Testis (tissue), 2 donors: ENCODE measurements around the gene HS2ST1.

Experiments
- POLR2A ChIP-seq: fragments of 450-650 bp; IDR thresholded peaks from one replicate; pipeline ENCODE4 v1.6.1; 2017; ENCODE audit warnings: antibody characterized with exemption, mild to moderate bottlenecking, moderate library complexity
- TF ChIP-seq, protein P1 (sequence below), 3 experiments: fragments of 450-650 bp in 2 of 3; fragments of 200-600 bp in 1 of 3; sonication (generic) in 1 of 3; IDR thresholded peaks; one replicate each; pipeline ENCODE4 v1.5.1; 2016 to 2019; ENCODE audit warnings: antibody characterized with exemption in 3 of 3, mild to moderate bottlenecking in 2 of 3, moderate library complexity in 1 of 3

DNA sequence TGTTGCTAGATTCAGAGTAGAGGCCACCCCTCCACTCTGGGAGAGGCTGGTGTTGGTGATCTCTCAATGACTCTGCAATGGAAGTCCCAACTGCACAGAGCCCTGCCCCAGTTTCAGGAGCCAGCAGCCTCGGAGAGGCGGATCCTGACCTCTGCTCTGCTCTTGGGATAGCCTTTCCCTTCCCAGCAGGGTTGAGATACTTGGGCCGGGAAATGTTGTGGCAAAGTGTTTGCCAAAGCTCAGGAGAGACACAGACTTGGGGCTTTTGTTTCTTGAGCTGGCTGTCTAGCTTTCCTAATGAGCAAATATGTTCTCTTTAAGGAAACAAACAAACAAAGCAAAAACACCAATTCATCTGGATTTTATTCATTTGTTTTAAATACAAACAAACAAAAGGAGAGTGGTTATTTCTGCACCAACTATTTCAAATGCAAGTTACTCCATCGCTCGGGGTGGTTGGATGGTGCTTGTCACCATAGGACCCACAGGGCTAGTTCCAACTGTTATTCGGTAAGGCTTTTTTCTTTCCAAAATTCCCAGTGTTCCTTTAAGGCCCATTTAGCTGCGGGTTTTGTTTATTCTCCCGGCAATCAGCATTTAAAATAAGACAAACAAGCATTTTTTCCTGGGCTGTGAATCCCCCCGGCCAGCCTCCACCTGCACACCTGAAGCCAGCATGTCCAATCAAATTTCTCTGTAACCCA lies 220.3 kb downstream of the HS2ST1 start:
- no peak for TF ChIP-seq POLR2A
- TF ChIP-seq, protein P1, sequence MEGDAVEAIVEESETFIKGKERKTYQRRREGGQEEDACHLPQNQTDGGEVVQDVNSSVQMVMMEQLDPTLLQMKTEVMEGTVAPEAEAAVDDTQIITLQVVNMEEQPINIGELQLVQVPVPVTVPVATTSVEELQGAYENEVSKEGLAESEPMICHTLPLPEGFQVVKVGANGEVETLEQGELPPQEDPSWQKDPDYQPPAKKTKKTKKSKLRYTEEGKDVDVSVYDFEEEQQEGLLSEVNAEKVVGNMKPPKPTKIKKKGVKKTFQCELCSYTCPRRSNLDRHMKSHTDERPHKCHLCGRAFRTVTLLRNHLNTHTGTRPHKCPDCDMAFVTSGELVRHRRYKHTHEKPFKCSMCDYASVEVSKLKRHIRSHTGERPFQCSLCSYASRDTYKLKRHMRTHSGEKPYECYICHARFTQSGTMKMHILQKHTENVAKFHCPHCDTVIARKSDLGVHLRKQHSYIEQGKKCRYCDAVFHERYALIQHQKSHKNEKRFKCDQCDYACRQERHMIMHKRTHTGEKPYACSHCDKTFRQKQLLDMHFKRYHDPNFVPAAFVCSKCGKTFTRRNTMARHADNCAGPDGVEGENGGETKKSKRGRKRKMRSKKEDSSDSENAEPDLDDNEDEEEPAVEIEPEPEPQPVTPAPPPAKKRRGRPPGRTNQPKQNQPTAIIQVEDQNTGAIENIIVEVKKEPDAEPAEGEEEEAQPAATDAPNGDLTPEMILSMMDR (IDR thresholded peaks at IDR 0.05), result no peak
